SK-N-SH (cell line): ENCODE results near the gene RNF157. TPM values are rescaled to one million over a fixed set of nuclear protein-coding genes. Genes with fewer than 3 reads are reported as not detected.
A peak's percentile ranks its signal among the peaks of the same experiment; 100 is the strongest.

Experiments
- CTCF ChIA-PET: fragments of 300-600, 350-600 bp; formaldehyde crosslinking; extraction: SDS; loops from one replicate; lab custom pipeline; 2021; lab: Yijun Ruan, JAX
- POLR2A ChIA-PET: fragments of 350-600 bp; sonication (Branson Sonifier 250); formaldehyde crosslinking; extraction: SDS; loops from one replicate; lab custom pipeline; 2020; ENCODE audit warnings: antibody characterized with exemption, inconsistent platforms; lab: Yijun Ruan, JAX
- DNase-seq: peaks from one replicate; pipeline ENCODE4 v3.0.0; 2012
- H2AFZ ChIP-seq: fragments of 200-600 bp; sonication (generic); 2 replicates; pipeline ENCODE4 v1.8.1; 2016; ENCODE audit warnings: antibody characterized with exemption, mild to moderate bottlenecking, low read depth
- H3F3A ChIP-seq: fragments of 200-600 bp; sonication (generic); replicated peaks from 2 replicates; pipeline ENCODE3; 2016; ENCODE audit warnings: antibody characterized with exemption, mild to moderate bottlenecking; ENCODE audit not compliant: insufficient read depth
- H3K27ac ChIP-seq, 2 experiments: fragments of 200-500 bp in 1 of 2; fragments of 200-600 bp in 1 of 2; sonication (Bioruptor generic) in 1 of 2; sonication (generic), shearing (Covaris generic) in 1 of 2; 2 replicates each; pipeline versions ENCODE4 v1.5.1 to v1.6.1; 2014 to 2016; ENCODE audit warnings: low read depth in 2 of 2, inconsistent platforms in 1 of 2, low read length in 1 of 2, mild to moderate bottlenecking in 1 of 2, mixed read lengths in 1 of 2
- H3K27me3 ChIP-seq: fragments of 200-600 bp; sonication (generic), shearing (Covaris generic); 2 replicates; pipeline ENCODE4 v1.6.1; 2016; ENCODE audit warnings: mixed run types; ENCODE audit not compliant: insufficient read depth
- H3K36me3 ChIP-seq, 2 experiments: fragments of 200-500 bp in 1 of 2; fragments of 200-600 bp in 1 of 2; sonication (Bioruptor generic) in 1 of 2; sonication (generic) in 1 of 2; replicated peaks in 1 of 2; 2 replicates each; pipeline versions ENCODE3 to v1.5.1; 2014 to 2016; ENCODE audit warnings: low read length in 1 of 2, mild to moderate bottlenecking in 1 of 2; ENCODE audit not compliant: insufficient read depth in 2 of 2, control insufficient read depth in 1 of 2
- H3K4me1 ChIP-seq, 2 experiments: fragments of 200-500 bp in 1 of 2; fragments of 200-600 bp in 1 of 2; sonication (Bioruptor generic) in 1 of 2; sonication (generic), shearing (Covaris generic) in 1 of 2; 2 replicates each; pipeline versions ENCODE4 v1.5.1 to v1.6.1; 2014 to 2016; ENCODE audit warnings: low read depth in 1 of 2, low read length in 1 of 2, mixed run types in 1 of 2; ENCODE audit not compliant: insufficient read depth in 2 of 2, control insufficient read depth in 1 of 2
- H3K4me2 ChIP-seq: fragments of 200-600 bp; sonication (generic), shearing (Covaris generic); 2 replicates; pipeline ENCODE4 v1.6.1; 2017; ENCODE audit warnings: mixed run types
- H3K4me3 ChIP-seq, 2 experiments: fragments of 200-500 bp in 1 of 2; fragments of 200-600 bp in 1 of 2; sonication (Bioruptor generic) in 1 of 2; sonication (generic), shearing (Covaris generic) in 1 of 2; 2 replicates each; pipeline versions ENCODE4 v1.5.1 to v1.8.1; 2014 to 2016; ENCODE audit warnings: low read depth in 2 of 2, inconsistent platforms in 1 of 2, low read length in 1 of 2, mild to moderate bottlenecking in 1 of 2, mixed read lengths in 1 of 2, moderate library complexity in 1 of 2
- H3K79me2 ChIP-seq: fragments of 200-600 bp; sonication (generic); 2 replicates; pipeline ENCODE4 v1.8.1; 2017; ENCODE audit warnings: mild to moderate bottlenecking; ENCODE audit not compliant: insufficient read depth
- H3K9ac ChIP-seq: fragments of 200-600 bp; sonication (generic); 2 replicates; pipeline ENCODE4 v1.6.1; 2017; ENCODE audit warnings: mixed run types
- H3K9me2 ChIP-seq: fragments of 200-600 bp; sonication (generic); 2 replicates; pipeline ENCODE4 v1.6.1; 2017; ENCODE audit warnings: mixed run types
- H3K9me3 ChIP-seq: fragments of 200-600 bp; sonication (generic); 2 replicates; pipeline ENCODE4 v1.6.1; 2017; ENCODE audit warnings: mixed run types, mild to moderate bottlenecking, moderate library complexity
- H4K20me1 ChIP-seq: fragments of 200-600 bp; sonication (generic); 2 replicates; pipeline ENCODE4 v1.6.1; 2017; ENCODE audit warnings: mild to moderate bottlenecking, mixed run types; ENCODE audit not compliant: insufficient read depth
- CTCF ChIP-seq: fragments of 200-600 bp; sonication (generic); IDR thresholded peaks from 2 replicates; pipeline ENCODE4 v1.6.1; 2017; ENCODE audit warnings: antibody characterized with exemption, mild to moderate bottlenecking, moderate library complexity
- EP300 ChIP-seq, 2 experiments: IDR thresholded peaks; 2 replicates each; pipeline versions ENCODE4 v1.4.0 to v1.6.1; 2012; ENCODE audit warnings: borderline replicate concordance in 1 of 2, low read depth in 1 of 2, low read length in 1 of 2
- FOXJ3 ChIP-seq: sonication (generic); formaldehyde crosslinking; IDR thresholded peaks from 2 replicates; pipeline ENCODE4 v1.5.1; 2020; ENCODE audit warnings: mild to moderate bottlenecking, missing genetic modification reagents
- GATA2 ChIP-seq: sonication (generic); formaldehyde crosslinking; IDR thresholded peaks from 2 replicates; pipeline ENCODE4 v1.5.0; 2020; ENCODE audit warnings: mild to moderate bottlenecking, missing genetic modification reagents
- JUND ChIP-seq: IDR thresholded peaks from 2 replicates; pipeline ENCODE4 v1.4.0; 2012
- MAX ChIP-seq: IDR thresholded peaks from 2 replicates; pipeline ENCODE4 v1.4.0; 2012; ENCODE audit warnings: low read depth
- MEF2A ChIP-seq: IDR thresholded peaks from 2 replicates; pipeline ENCODE4 v1.4.0; 2012; ENCODE audit warnings: low read depth, borderline replicate concordance
- NFIC ChIP-seq: IDR thresholded peaks from 2 replicates; pipeline ENCODE4 v1.4.0; 2012; ENCODE audit warnings: borderline replicate concordance
- NRF1 ChIP-seq: IDR thresholded peaks from 2 replicates; pipeline ENCODE4 v1.6.1; 2012; ENCODE audit warnings: low read depth, mild to moderate bottlenecking, low read length
- POLR2AphosphoS5 ChIP-seq: IDR thresholded peaks from 2 replicates; pipeline ENCODE4 v1.6.1; 2012; ENCODE audit warnings: low read depth, low read length
- RAD21 ChIP-seq: IDR thresholded peaks from 2 replicates; pipeline ENCODE4 v1.6.1; 2012; ENCODE audit warnings: mild to moderate bottlenecking, low read length
- RCOR1 ChIP-seq: fragments of 150-350 bp; IDR thresholded peaks from 2 replicates; pipeline ENCODE4 v1.6.1; 2017; ENCODE audit warnings: antibody characterized with exemption, low read length
- REST ChIP-seq: IDR thresholded peaks from 2 replicates; pipeline ENCODE4 v1.6.1; 2012; ENCODE audit warnings: mild to moderate bottlenecking, low read depth, low read length, moderate library complexity
- RFX5 ChIP-seq: IDR thresholded peaks from 2 replicates; pipeline ENCODE4 v1.6.1; 2012; ENCODE audit warnings: mild to moderate bottlenecking, improper control_type of control experiment, low read length
- RXRA ChIP-seq: IDR thresholded peaks from 2 replicates; pipeline ENCODE4 v1.4.0; 2012; ENCODE audit warnings: low read depth, mild to moderate bottlenecking, borderline replicate concordance
- TAF1 ChIP-seq: IDR thresholded peaks from 2 replicates; pipeline ENCODE4 v1.6.1; 2012; ENCODE audit warnings: low read depth, mild to moderate bottlenecking, low read length, moderate library complexity, borderline replicate concordance
- TCF12 ChIP-seq: IDR thresholded peaks from 2 replicates; pipeline ENCODE4 v1.4.0; 2012
- TEAD4 ChIP-seq: IDR thresholded peaks from 2 replicates; pipeline ENCODE4 v1.4.0; 2012; ENCODE audit warnings: mild to moderate bottlenecking, borderline replicate concordance; ENCODE audit not compliant: insufficient read depth
- YY1 ChIP-seq: IDR thresholded peaks from 2 replicates; pipeline ENCODE4 v1.4.0; 2012; ENCODE audit warnings: low read depth, mild to moderate bottlenecking
- WGBS: methylation state at CpG from one replicate; pipeline ENCODE4 v1.1.6; 2017; ENCODE audit warnings: low lambda C conversion rate; 5-methylcytosine and 5-hydroxymethylcytosine counted together
- polyA plus RNA-seq, 3 experiments: library from polyadenylated mRNA; depleted of rRNA; stranded (reverse); fragments of >200 nt; gene quantifications; 2 replicates each; pipeline ENCODE4 v1.2.3, GENCODE V29; 2012
- TF ChIP-seq, protein P1 (sequence below): IDR thresholded peaks from 2 replicates; pipeline ENCODE4; 2012
- TF ChIP-seq, protein P2 (sequence below): IDR thresholded peaks from 2 replicates; pipeline ENCODE4 v1.4.0; 2012; ENCODE audit warnings: low read depth, borderline replicate concordance
- TF ChIP-seq, protein P3 (sequence below): IDR thresholded peaks from 2 replicates; pipeline ENCODE4 v1.4.0; 2012; ENCODE audit warnings: low read depth, borderline replicate concordance

Gene RNF157
- polyA plus RNA-seq, 1 of the 3 experiments (the other 2 are of a cell fraction) = 5.2 TPM

GRCh38 chr17:76276461-76277299, 36.4 kb upstream of the RNF157 start (continued):
- TF ChIP-seq CTCF (no peak), NFIC (no peak), EP300 (IDR thresholded peaks at IDR 0.05; ENCODE audit: borderline replicate concordance in 1 of 2, low read depth in 1 of 2, low read length in 1 of 2) (no peak), RAD21 (no peak), FOXJ3 (CRISPR knock-in tag) (no peak)
- TF ChIP-seq, protein P1, sequence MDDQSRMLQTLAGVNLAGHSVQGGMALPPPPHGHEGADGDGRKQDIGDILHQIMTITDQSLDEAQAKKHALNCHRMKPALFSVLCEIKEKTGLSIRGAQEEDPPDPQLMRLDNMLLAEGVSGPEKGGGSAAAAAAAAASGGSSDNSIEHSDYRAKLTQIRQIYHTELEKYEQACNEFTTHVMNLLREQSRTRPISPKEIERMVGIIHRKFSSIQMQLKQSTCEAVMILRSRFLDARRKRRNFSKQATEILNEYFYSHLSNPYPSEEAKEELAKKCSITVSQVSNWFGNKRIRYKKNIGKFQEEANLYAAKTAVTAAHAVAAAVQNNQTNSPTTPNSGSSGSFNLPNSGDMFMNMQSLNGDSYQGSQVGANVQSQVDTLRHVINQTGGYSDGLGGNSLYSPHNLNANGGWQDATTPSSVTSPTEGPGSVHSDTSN = no peak
- TF ChIP-seq, all 33 proteins: peak for 0

- ChIA-PET POLR2A (no interaction called here), CTCF (interaction anchor here (0.7 to 4.2 kb wide), 10 partner anchors 9 to 262 kb away, joined by 3 to 31 read pairs (median 4); partner anchors contain the start of gene SPHK1)
- peak; percentile 42 for DNase-seq
- Histone ChIP-seq H3K27me3 (no peaks in the 10 kb centered on the region), H3K4me1 (peaks cover 5 to 7% of the 10 kb centered on the region in 2 experiments; a peak in 1 of 4 replicates), H3F3A (peaks cover 3% of the 10 kb centered on the region), H3K9ac (no peak overlapping the region), H3K27ac (no peak overlapping the region), H3K9me3 (no peaks in the 10 kb centered on the region), H3K36me3 (peaks cover 0 to 5% of the 10 kb centered on the region in 2 experiments), H3K4me2 (no peak overlapping the region), H3K4me3 (no peak overlapping the region), H2AFZ (no peak overlapping the region), H3K9me2 (no peaks in the 10 kb centered on the region), H3K79me2 (peaks cover 9% of the 10 kb centered on the region; the same call in 1 of the 2 replicates), H4K20me1 (0 out of 2 replicates have a peak, but pooled peaks cover 4% of the 10 kb centered on the region)
- 91% methylated on average over 10 of the region's 11 CpGs for WGBS
- no peak for TF ChIP-seq TEAD4
- TF ChIP-seq, protein P2, sequence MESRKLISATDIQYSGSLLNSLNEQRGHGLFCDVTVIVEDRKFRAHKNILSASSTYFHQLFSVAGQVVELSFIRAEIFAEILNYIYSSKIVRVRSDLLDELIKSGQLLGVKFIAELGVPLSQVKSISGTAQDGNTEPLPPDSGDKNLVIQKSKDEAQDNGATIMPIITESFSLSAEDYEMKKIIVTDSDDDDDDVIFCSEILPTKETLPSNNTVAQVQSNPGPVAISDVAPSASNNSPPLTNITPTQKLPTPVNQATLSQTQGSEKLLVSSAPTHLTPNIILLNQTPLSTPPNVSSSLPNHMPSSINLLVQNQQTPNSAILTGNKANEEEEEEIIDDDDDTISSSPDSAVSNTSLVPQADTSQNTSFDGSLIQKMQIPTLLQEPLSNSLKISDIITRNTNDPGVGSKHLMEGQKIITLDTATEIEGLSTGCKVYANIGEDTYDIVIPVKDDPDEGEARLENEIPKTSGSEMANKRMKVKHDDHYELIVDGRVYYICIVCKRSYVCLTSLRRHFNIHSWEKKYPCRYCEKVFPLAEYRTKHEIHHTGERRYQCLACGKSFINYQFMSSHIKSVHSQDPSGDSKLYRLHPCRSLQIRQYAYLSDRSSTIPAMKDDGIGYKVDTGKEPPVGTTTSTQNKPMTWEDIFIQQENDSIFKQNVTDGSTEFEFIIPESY = no peak
- TF ChIP-seq RXRA = no peak
- no peak for TF ChIP-seq MAX
- TF ChIP-seq POLR2AphosphoS5 = no peak
- no peak for TF ChIP-seq RFX5
- no peak for TF ChIP-seq NFIC
- no peak for TF ChIP-seq MEF2A
- no peak for TF ChIP-seq YY1
- TF ChIP-seq, protein P3, sequence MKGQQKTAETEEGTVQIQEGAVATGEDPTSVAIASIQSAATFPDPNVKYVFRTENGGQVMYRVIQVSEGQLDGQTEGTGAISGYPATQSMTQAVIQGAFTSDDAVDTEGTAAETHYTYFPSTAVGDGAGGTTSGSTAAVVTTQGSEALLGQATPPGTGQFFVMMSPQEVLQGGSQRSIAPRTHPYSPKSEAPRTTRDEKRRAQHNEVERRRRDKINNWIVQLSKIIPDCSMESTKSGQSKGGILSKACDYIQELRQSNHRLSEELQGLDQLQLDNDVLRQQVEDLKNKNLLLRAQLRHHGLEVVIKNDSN = no peak
- TF ChIP-seq GATA2 (CRISPR knock-in tag) = no peak
- no peak for TF ChIP-seq JUND
- TF ChIP-seq TCF12 = no peak
- no peak for TF ChIP-seq REST
- TF ChIP-seq RCOR1 = no peak
- no peak for TF ChIP-seq NRF1
- no peak for TF ChIP-seq RAD21
- no peak for TF ChIP-seq TAF1
These were observed 35.8 kb upstream of the RNF157 start for GRCh38 chr17:76276069-76276431.
